Peyer's patch (tissue), 4 donors: ENCODE measurements around the gene SHB.

Experiments
- CTCF ChIP-seq, 6 experiments: fragments of 450-650 bp in 4 of 6; fragments of 200-600 bp in 2 of 6; sonication (generic) in 1 of 6; IDR thresholded peaks; one replicate each; pipeline ENCODE4 v1.5.1; 2017 to 2019; ENCODE audit warnings: antibody characterized with exemption in 6 of 6, mild to moderate bottlenecking in 3 of 6, moderate library complexity in 1 of 6
- POLR2A ChIP-seq, 2 donors: fragments of 450-650 bp; IDR thresholded peaks; one replicate each; pipeline ENCODE4 v1.5.1; 2017; ENCODE audit warnings: antibody characterized with exemption in 2 of 2, mild to moderate bottlenecking in 2 of 2, moderate library complexity in 2 of 2

- no peak for TF ChIP-seq CTCF (IDR thresholded peaks at IDR 0.05)
- no peak for TF ChIP-seq POLR2A (IDR thresholded peaks at IDR 0.05)
These were observed 123.0 kb downstream of the SHB start for GRCh38 chr9:37946041-37946440.
